T-helper 2 cell treated with Interferon-gamma antibody and Interleukin-4, amounts not matched to agents 5 μg/mL and 100 μg/mL, for 36 hours (primary cell): ENCODE measurements around the gene JAK1.
A peak's percentile ranks its signal among the peaks of the same experiment; 100 is the strongest.

Experiments
- DNase-seq: peaks from one replicate; pipeline ENCODE4 v3.0.0; 2021; ENCODE audit warnings: low spot score
- H3K27ac Mint-ChIP-seq: one replicate; pipeline ENCODE4 v1.8.0; 2021; ENCODE audit warnings: mild to moderate bottlenecking, mixed read lengths
- H3K27me3 Mint-ChIP-seq: one replicate; pipeline ENCODE4 v1.8.0; 2021; ENCODE audit warnings: low read depth, mixed read lengths
- H3K36me3 Mint-ChIP-seq: one replicate; pipeline ENCODE4 v1.8.0; 2021; ENCODE audit warnings: low read depth, mixed read lengths
- H3K4me1 Mint-ChIP-seq: one replicate; pipeline ENCODE4 v1.8.0; 2021; ENCODE audit warnings: low read depth, mixed read lengths
- H3K4me3 Mint-ChIP-seq: one replicate; pipeline ENCODE4 v1.8.0; 2022; ENCODE audit warnings: mild to moderate bottlenecking, moderate library complexity, mixed read lengths
- H3K9me3 Mint-ChIP-seq: one replicate; pipeline ENCODE4 v1.8.0; 2021; ENCODE audit warnings: mixed read lengths

JAK1 gene

DNA sequence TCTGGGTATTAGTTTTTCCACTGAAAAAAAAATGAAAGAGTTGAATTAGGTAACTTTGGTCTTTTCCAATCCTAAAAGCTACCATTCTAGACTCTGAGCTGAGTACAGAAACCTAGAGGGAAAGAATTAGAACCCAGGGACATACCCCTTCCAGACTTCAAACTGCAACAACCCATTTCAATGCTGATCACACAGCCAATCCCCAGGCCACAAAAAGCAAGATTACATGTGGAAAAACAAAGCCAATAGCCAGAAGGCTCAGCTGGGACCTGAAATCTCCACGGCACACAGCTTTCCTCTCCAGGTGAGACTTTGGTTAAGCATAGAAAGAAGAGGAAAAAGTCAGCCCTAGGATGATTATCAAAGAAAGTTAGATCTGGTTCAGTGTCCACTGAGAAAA, 88.8 kb downstream of the JAK1 start:
- H3K4me1 Mint-ChIP-seq, result peaks cover 36% of the 10 kb centered on the region
- H3K27me3 Mint-ChIP-seq, result no peaks in the 10 kb centered on the region
- H3K9me3 Mint-ChIP-seq, result no peaks in the 10 kb centered on the region
- H3K4me3 Mint-ChIP-seq, result peak overlapping the region; percentile 43
- peaks cover 65% of the 10 kb centered on the region for H3K36me3 Mint-ChIP-seq
- peak overlapping the region; percentile 63 for H3K27ac Mint-ChIP-seq
- DNase-seq, result no peak

DNA sequence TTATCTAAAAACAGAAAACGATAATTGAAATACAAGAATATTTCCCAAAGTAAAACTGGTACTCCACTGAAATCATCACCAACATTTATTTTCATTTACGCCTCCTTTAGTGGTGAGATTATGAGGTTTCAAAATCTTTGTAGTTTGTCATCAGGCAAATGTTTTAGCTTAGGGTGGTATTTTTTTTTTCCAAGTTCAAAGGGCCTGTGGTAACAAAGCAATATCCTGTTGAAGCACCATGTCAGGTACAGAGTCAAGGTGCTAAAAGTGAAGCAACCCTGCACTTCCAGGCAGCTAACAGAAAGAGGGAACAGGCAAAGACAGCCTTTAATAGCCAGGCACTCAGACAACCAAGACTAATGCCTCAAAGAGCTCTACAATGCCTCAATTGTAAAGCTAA, 89.2 kb downstream of the JAK1 start:
- no peak for DNase-seq
- no peaks in the 10 kb centered on the region for H3K9me3 Mint-ChIP-seq
- H3K4me1 Mint-ChIP-seq, result peaks cover 35% of the 10 kb centered on the region
- H3K27me3 Mint-ChIP-seq, result no peaks in the 10 kb centered on the region
- peak overlapping the region; percentile 63 for H3K27ac Mint-ChIP-seq
- H3K4me3 Mint-ChIP-seq, result peak overlapping the region; percentile 59
- H3K36me3 Mint-ChIP-seq, result peaks cover 67% of the 10 kb centered on the region

GRCh38 chr1:64875606-64876005, 90.7 kb downstream of the JAK1 start:
- no peak overlapping the region for H3K27ac Mint-ChIP-seq
- peak overlapping the region; percentile 2 for H3K4me3 Mint-ChIP-seq
- DNase-seq, result no peak
- H3K27me3 Mint-ChIP-seq, result no peaks in the 10 kb centered on the region
- H3K36me3 Mint-ChIP-seq, result peaks cover 69% of the 10 kb centered on the region
- peaks cover 34% of the 10 kb centered on the region for H3K4me1 Mint-ChIP-seq
- no peaks in the 10 kb centered on the region for H3K9me3 Mint-ChIP-seq

DNA sequence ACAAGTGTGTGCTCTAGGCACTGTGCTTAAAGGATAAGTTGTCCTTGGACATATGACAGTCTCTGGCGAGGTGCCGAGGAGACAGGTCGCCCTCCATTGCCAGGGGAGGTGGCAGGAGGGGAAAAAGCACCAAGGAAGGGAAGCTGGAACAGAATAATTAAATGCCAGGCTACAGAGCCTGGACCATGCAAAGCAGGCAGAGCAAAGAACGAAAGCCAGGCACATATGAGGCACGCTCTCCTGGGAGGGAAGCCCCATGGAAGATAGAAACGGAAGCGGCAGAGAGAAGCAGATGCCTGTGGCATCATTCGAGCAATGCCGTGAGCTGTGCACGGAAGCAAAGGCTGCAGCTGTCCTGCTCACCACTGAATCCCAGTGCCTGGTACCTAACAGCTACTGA, 91.2 kb downstream of the JAK1 start:
- Mint-ChIP-seq H3K36me3 (peaks cover 69% of the 10 kb centered on the region), H3K27ac (no peak overlapping the region), H3K27me3 (no peaks in the 10 kb centered on the region), H3K9me3 (no peaks in the 10 kb centered on the region), H3K4me1 (peaks cover 34% of the 10 kb centered on the region), H3K4me3 (no peak overlapping the region)
- no peak for DNase-seq

GRCh38 chr1:64874666-64875065, 91.7 kb downstream of the JAK1 start:
- H3K27ac Mint-ChIP-seq, result no peak overlapping the region
- peaks cover 34% of the 10 kb centered on the region for H3K4me1 Mint-ChIP-seq

GRCh38 chr1:64873576-64873975, 92.8 kb downstream of the JAK1 start:
- no peak for DNase-seq
- no peaks in the 10 kb centered on the region for H3K27me3 Mint-ChIP-seq
- no peaks in the 10 kb centered on the region for H3K9me3 Mint-ChIP-seq
- H3K36me3 Mint-ChIP-seq, result peaks cover 71% of the 10 kb centered on the region
- peaks cover 29% of the 10 kb centered on the region for H3K4me1 Mint-ChIP-seq
- no peak overlapping the region for H3K4me3 Mint-ChIP-seq
- H3K27ac Mint-ChIP-seq, result no peak overlapping the region

More at GRCh38 chr1:64874666-64875065, 91.7 kb downstream of the JAK1 start:
- no peak for DNase-seq
- H3K36me3 Mint-ChIP-seq, result peaks cover 69% of the 10 kb centered on the region
- no peak overlapping the region for H3K4me3 Mint-ChIP-seq
- no peaks in the 10 kb centered on the region for H3K27me3 Mint-ChIP-seq
- H3K9me3 Mint-ChIP-seq, result no peaks in the 10 kb centered on the region

GRCh38 chr1:64872067-64872466, 94.3 kb downstream of the JAK1 start:
- peaks cover 62% of the 10 kb centered on the region for H3K36me3 Mint-ChIP-seq
- peak overlapping the region; percentile 17 for H3K27ac Mint-ChIP-seq
- H3K27me3 Mint-ChIP-seq, result no peaks in the 10 kb centered on the region

DNA sequence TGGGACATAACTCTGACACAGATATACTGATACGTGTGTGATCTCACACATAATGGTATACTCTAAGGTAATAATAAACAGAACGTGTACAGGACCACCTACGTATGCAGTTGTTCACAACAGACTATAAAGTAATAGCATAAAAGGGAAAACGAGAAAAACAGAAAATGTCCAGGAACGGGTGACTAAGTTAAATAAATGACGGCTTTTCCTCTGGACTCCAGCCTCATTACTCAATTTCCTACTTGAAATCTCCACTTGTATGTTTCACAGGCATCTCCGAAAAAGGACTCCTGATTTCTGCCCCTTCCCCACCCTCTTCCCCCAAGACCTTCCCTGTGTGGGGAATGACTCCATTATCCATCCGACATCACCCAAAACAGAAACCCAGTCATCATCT, 95.1 kb downstream of the JAK1 start:
- no peak overlapping the region for H3K4me3 Mint-ChIP-seq
- no peaks in the 10 kb centered on the region for H3K9me3 Mint-ChIP-seq
- no peak for DNase-seq
- peaks cover 64% of the 10 kb centered on the region for H3K36me3 Mint-ChIP-seq
- no peaks in the 10 kb centered on the region for H3K27me3 Mint-ChIP-seq
- peaks cover 9% of the 10 kb centered on the region for H3K4me1 Mint-ChIP-seq
- H3K27ac Mint-ChIP-seq, result peak overlapping the region; percentile 17

More at GRCh38 chr1:64872067-64872466, 94.3 kb downstream of the JAK1 start:
- Mint-ChIP-seq H3K4me3 (no peak overlapping the region), H3K9me3 (no peaks in the 10 kb centered on the region), H3K4me1 (peaks cover 16% of the 10 kb centered on the region)
- DNase-seq, result no peak

GRCh38 chr1:64867266-64867665, 99.1 kb downstream of the JAK1 start:
- H3K27me3 Mint-ChIP-seq, result no peaks in the 10 kb centered on the region
- H3K27ac Mint-ChIP-seq, result no peak overlapping the region
- H3K4me3 Mint-ChIP-seq, result no peak overlapping the region
- H3K9me3 Mint-ChIP-seq, result no peaks in the 10 kb centered on the region
- no peak for DNase-seq
- peaks cover 54% of the 10 kb centered on the region for H3K36me3 Mint-ChIP-seq
- H3K4me1 Mint-ChIP-seq, result peaks cover 19% of the 10 kb centered on the region

DNA sequence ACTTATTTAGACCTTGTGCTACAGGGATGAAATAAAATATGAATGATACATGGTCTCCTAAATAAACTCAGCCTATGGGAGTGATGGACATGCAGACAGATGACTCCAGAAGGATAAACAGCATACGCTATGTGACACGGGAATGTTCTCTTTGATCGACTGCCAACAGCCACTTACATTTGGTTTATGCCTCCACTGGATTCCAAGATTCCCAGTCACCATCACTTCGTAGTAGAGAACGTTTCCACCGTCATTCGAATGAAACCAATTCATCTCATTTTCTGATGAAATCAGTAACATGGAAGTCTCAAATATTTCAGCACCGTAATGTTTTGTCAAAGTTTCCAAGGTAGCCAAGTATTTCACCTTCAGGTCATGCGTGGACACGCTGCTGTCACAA, 99.7 kb downstream of the JAK1 start:
- Mint-ChIP-seq H3K27me3 (no peaks in the 10 kb centered on the region), H3K9me3 (no peaks in the 10 kb centered on the region), H3K36me3 (peaks cover 49% of the 10 kb centered on the region), H3K27ac (no peak overlapping the region), H3K4me3 (no peak overlapping the region), H3K4me1 (peaks cover 19% of the 10 kb centered on the region)
- DNase-seq, result no peak

- peaks cover 17% of the 10 kb centered on the region for H3K4me1 Mint-ChIP-seq
- H3K27me3 Mint-ChIP-seq, result no peaks in the 10 kb centered on the region
- no peak for DNase-seq
- H3K4me3 Mint-ChIP-seq, result peak overlapping the region; percentile 30
- peaks cover 50% of the 10 kb centered on the region for H3K36me3 Mint-ChIP-seq
- no peaks in the 10 kb centered on the region for H3K9me3 Mint-ChIP-seq
- H3K27ac Mint-ChIP-seq, result peak overlapping the region; percentile 82
These were observed 101.1 kb downstream of the JAK1 start for GRCh38 chr1:64865105-64865757.

- Mint-ChIP-seq H3K27ac (peak overlapping the region; percentile 82), H3K36me3 (peaks cover 57% of the 10 kb centered on the region), H3K27me3 (no peaks in the 10 kb centered on the region), H3K9me3 (no peaks in the 10 kb centered on the region), H3K4me1 (peaks cover 17% of the 10 kb centered on the region), H3K4me3 (peak overlapping the region; percentile 39)
- no peak for DNase-seq
These were observed 102.1 kb downstream of the JAK1 start for GRCh38 chr1:64864018-64864940.

DNA sequence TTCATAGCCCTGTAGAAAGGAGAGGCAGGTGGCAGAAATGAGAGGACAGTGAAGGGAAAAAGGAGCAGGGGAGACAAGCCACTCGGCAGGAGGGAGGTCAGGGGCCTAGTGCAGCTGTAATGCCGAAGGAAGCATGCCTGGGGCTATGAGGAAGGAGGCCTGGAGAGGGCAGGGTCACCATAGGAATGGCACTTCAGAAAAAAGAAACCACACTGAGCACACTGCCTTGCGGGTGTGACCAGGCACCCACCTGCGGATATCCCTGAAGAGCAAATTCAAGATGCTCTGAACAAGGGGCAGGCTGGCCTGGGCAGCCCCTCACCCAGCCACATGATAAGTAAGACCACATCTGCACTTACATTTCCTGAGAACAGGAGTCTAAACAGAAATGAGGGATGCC, 104.7 kb downstream of the JAK1 start:
- no peak for DNase-seq
- Mint-ChIP-seq H3K4me3 (no peak overlapping the region), H3K9me3 (no peaks in the 10 kb centered on the region), H3K27ac (no peak overlapping the region), H3K27me3 (no peaks in the 10 kb centered on the region), H3K36me3 (peaks cover 67% of the 10 kb centered on the region), H3K4me1 (peaks cover 17% of the 10 kb centered on the region)

DNA sequence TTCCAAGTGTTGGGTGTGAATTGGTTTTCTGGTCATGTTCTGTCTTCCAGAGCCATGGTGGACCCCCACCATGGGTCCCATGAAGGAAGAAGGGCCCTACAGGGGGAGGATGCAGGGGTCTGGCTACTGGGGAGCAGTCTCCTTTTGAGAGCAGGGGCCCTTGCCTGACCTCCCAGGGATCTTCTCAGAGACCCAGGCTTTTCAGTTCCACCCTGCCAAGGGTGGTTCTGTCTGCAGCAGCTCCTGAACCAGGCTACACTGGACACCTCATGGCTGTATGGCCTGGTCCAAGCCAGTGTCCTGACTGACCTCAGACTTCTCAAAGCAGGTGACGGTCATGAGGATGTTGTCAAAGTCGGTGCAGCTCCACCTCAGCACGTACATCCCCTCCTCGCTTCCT, 109.0 kb downstream of the JAK1 start:
- H3K27me3 Mint-ChIP-seq, result no peaks in the 10 kb centered on the region
- DNase-seq, result no peak
- H3K9me3 Mint-ChIP-seq, result no peaks in the 10 kb centered on the region
- no peak overlapping the region for H3K4me3 Mint-ChIP-seq
- H3K36me3 Mint-ChIP-seq, result peaks cover 70% of the 10 kb centered on the region
- no peak overlapping the region for H3K27ac Mint-ChIP-seq
- H3K4me1 Mint-ChIP-seq, result no peaks in the 10 kb centered on the region
